ENCODE results near the gene SKI.

The SKI gene

GRCh38 chr1:2210786-2211185 is 17.3 kb upstream of the SKI start:
- no peak for DNase-seq

GRCh38 chr1:2212274-2212531 is 15.9 kb upstream of the SKI start:
- no peak for DNase-seq

GRCh38 chr1:2212532-2213491 is 15.3 kb upstream of the SKI start:
- no peak for DNase-seq

- DNase-seq, result no peak
These were observed 14.3 kb upstream of the SKI start for GRCh38 chr1:2213576-2214505.

GRCh38 chr1:2214541-2215241 is 13.4 kb upstream of the SKI start:
- no peak for DNase-seq

GRCh38 chr1:2215329-2215728 is 12.8 kb upstream of the SKI start:
- DNase-seq, result no peak

GRCh38 chr1:2215909-2216766 is 12.0 kb upstream of the SKI start:
- DNase-seq, result no peak

- no peak for DNase-seq
These were observed 11.4 kb upstream of the SKI start for GRCh38 chr1:2216767-2217058.

- no peak for DNase-seq
These were observed 6.8 kb upstream of the SKI start for GRCh38 chr1:2221271-2221670.

GRCh38 chr1:2224170-2224584 is 3.9 kb upstream of the SKI start:
- DNase-seq, result no peak

- no peak for DNase-seq
These were observed 3.3 kb upstream of the SKI start for GRCh38 chr1:2224631-2225428.

GRCh38 chr1:2226525-2227345 is 1.4 kb upstream of the SKI start:
- DNase-seq, result no peak

GRCh38 chr1:2227346-2228156 is 568 bp upstream of the SKI start:
- DNase-seq, result peak; percentile 77

GRCh38 chr1:2228694-2229036 is 546 bp downstream of the SKI start:
- DNase-seq, result no peak

GRCh38 chr1:2229037-2229864 is 1.1 kb downstream of the SKI start:
- DNase-seq, result no peak

GRCh38 chr1:2229911-2230731 is 2.0 kb downstream of the SKI start:
- DNase-seq, result no peak

- DNase-seq, result no peak
These were observed 2.8 kb downstream of the SKI start for GRCh38 chr1:2230781-2231531.
